ENCODE data around the gene TMCC2.

DNA sequence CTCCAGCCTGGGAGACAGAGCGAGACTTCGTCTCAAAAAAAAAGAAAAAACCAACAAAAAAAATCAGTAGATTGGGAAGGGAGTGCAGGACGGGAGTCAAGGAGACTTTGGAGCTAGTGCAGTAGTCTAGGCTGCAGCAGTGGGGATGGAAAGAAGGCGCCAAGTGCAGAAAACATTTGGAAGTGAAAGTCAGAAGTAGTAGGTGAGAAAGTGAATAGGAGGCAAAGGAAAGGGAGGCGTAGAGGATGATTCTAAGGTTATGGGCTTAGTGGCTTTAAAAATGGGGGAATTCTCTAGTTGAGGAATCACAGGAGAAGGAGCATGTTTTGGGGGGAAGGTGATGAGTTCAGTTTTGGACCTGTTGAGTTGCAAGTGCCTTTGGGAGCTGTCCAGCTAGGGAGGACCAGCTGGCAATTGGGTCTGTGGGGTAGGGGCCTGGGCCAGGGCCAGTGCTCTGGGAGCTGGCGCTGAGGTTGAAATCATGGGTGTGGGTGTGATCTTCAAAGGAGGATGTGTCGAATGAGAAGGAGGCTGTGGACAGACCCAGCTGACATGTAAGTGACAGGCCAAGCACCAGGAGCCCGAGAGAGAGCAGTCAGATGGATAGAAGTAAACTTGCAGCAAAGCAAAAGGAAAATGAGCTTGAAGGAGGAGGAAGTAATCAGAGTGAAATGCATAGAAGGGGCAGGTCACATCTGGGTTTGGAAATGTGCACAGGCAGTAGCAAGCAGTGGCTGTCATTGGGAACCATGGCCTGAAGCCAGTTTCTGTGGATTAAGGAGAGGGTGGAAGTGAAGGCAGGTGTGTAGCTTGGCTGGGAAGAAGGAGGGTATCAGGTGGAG lies 15.8 kb downstream of the TMCC2 start:
- TF ChIP-seq, protein P1, sequence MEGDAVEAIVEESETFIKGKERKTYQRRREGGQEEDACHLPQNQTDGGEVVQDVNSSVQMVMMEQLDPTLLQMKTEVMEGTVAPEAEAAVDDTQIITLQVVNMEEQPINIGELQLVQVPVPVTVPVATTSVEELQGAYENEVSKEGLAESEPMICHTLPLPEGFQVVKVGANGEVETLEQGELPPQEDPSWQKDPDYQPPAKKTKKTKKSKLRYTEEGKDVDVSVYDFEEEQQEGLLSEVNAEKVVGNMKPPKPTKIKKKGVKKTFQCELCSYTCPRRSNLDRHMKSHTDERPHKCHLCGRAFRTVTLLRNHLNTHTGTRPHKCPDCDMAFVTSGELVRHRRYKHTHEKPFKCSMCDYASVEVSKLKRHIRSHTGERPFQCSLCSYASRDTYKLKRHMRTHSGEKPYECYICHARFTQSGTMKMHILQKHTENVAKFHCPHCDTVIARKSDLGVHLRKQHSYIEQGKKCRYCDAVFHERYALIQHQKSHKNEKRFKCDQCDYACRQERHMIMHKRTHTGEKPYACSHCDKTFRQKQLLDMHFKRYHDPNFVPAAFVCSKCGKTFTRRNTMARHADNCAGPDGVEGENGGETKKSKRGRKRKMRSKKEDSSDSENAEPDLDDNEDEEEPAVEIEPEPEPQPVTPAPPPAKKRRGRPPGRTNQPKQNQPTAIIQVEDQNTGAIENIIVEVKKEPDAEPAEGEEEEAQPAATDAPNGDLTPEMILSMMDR (conservative IDR thresholded peaks at IDR 0.05; ENCODE audit: low read depth, low read length): no peak
- no peak for TF ChIP-seq EZH2 (IDR thresholded peaks at IDR 0.05; ENCODE audit: borderline replicate concordance, low read depth, low read length, poor library complexity, severe bottlenecking)

Data from A673 (cell line).